Adrenal gland (tissue), 5 donors: ENCODE data around the gene SLC16A1.

Experiments used
- POLR2A ChIP-seq, 2 donors: fragments of 450-650 bp; IDR thresholded peaks; one replicate each; pipeline ENCODE4 v1.6.1; 2017; ENCODE audit warnings: antibody characterized with exemption in 2 of 2, mild to moderate bottlenecking in 2 of 2, moderate library complexity in 1 of 2
- TF ChIP-seq, protein P1 (sequence below), 6 experiments: fragments of 450-650 bp in 4 of 6; fragments of 200-600 bp in 2 of 6; sonication (generic) in 1 of 6; IDR thresholded peaks; 1 replicate in 5 of 6; 2 replicates in 1 of 6; pipeline versions ENCODE4 v1.5.1 to v1.8.0; 2016 to 2021; ENCODE audit warnings: antibody characterized with exemption in 6 of 6, mild to moderate bottlenecking in 2 of 6, moderate library complexity in 1 of 6
- donor health status: DM: no; HTN: no; CAD: no.

DNA sequence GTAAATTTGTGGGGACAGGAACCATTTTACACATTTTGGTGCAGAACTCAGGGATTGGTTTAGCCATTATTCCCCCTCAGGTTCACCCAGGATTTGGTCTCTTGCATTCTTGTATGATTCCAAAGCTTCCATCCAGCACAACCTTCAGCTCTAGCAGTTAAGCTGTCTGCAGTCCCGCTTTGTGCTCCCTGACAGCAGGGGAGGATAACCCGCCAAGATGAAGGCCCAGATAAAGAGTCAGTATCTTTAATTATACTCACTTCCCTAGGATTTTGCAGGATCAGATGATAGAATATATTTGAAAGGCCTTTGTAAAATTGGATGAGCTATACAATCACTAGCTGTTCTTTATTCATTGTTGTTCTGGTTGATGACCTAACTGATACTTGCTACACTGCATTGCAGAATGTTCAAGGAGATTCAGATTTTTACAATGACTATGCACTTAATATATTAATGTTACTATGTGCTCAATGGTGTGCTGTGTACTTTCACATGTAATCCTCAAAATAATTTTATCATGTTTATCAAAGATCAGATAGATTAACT, 49.8 kb downstream of the SLC16A1 start:
- TF ChIP-seq, protein P1, sequence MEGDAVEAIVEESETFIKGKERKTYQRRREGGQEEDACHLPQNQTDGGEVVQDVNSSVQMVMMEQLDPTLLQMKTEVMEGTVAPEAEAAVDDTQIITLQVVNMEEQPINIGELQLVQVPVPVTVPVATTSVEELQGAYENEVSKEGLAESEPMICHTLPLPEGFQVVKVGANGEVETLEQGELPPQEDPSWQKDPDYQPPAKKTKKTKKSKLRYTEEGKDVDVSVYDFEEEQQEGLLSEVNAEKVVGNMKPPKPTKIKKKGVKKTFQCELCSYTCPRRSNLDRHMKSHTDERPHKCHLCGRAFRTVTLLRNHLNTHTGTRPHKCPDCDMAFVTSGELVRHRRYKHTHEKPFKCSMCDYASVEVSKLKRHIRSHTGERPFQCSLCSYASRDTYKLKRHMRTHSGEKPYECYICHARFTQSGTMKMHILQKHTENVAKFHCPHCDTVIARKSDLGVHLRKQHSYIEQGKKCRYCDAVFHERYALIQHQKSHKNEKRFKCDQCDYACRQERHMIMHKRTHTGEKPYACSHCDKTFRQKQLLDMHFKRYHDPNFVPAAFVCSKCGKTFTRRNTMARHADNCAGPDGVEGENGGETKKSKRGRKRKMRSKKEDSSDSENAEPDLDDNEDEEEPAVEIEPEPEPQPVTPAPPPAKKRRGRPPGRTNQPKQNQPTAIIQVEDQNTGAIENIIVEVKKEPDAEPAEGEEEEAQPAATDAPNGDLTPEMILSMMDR (IDR thresholded peaks at IDR 0.05), result no peak
- no peak for TF ChIP-seq POLR2A (IDR thresholded peaks at IDR 0.05)
